Psoas muscle (tissue), 8 donors: ENCODE measurements around the gene TRMT2A. TPM values are rescaled to one million over a fixed set of nuclear protein-coding genes. Genes with fewer than 3 reads are reported as not detected.

Experiments
- ATAC-seq, 4 donors: fragments of 200-7000 bp; cut with Tn5 transposase; one replicate each; pipeline ENCODE4 v1.9.1; 2020; ENCODE audit warnings: moderate library complexity in 3 of 4, mild to moderate bottlenecking in 2 of 4
- DNase-seq, 2 donors: peaks; one replicate each; pipeline ENCODE4 v3.0.0-alpha.2; 2020
- H3K27ac ChIP-seq: fragments of 200-600 bp; one replicate; pipeline ENCODE4 v1.8.0; 2022
- H3K27me3 ChIP-seq, 3 donors: fragments of 200-600 bp in 1 of 3; one replicate each; pipeline versions ENCODE4 v1.6.1 to v1.8.0; 2013 to 2022; ENCODE audit warnings: low read length in 2 of 3, mild to moderate bottlenecking in 2 of 3, moderate library complexity in 1 of 3; ENCODE audit not compliant: insufficient read depth in 3 of 3
- H3K36me3 ChIP-seq, 2 donors: fragments of 200-600 bp in 1 of 2; one replicate each; pipeline versions ENCODE4 v1.6.1 to v1.8.0; 2013 to 2022; ENCODE audit warnings: low read depth in 1 of 2, mild to moderate bottlenecking in 1 of 2, moderate library complexity in 1 of 2; ENCODE audit not compliant: insufficient read depth in 1 of 2
- H3K4me1 ChIP-seq: fragments of 200-600 bp; one replicate; pipeline ENCODE4 v1.8.0; 2022
- H3K4me3 ChIP-seq: fragments of 200-600 bp; one replicate; pipeline ENCODE4 v1.8.0; 2022; ENCODE audit warnings: mild to moderate bottlenecking
- H3K9me3 ChIP-seq: fragments of 200-600 bp; one replicate; pipeline ENCODE4 v1.8.0; 2022
- WGBS, 3 donors: extraction: QIAGEN DNeasy Blood & Tissue Kit; methylation state at CpG; one replicate each; pipeline versions ENCODE4 v1.1.6 to v1.1.7; 2013; 5-methylcytosine and 5-hydroxymethylcytosine counted together
- intact Hi-C, 2 donors: fragments of 100-400 bp; cut with DNase I; formaldehyde crosslinking; loops; one replicate each; pipeline versions ENCODE4 v1.11.0 to v1.14.2; 2022
- polyA plus RNA-seq, 3 donors: library from polyadenylated mRNA; stranded (reverse); fragments of 200-250 nt; gene quantifications; one replicate each; pipeline ENCODE4 v1.2.3, GENCODE V29; 2013
- total RNA-seq, 4 donors: library from RNA; stranded (reverse); fragmentation: NEBNext Ultra II Directional in 2 of 4; extraction: Animal tissue kit (Norgen Biotek cat#: 25700) in 2 of 4; gene quantifications; one replicate each; pipeline versions ENCODE4 v1.2.1 to v1.2.4, GENCODE V29; 2021 to 2023
- TF ChIP-seq, protein P1 (sequence below): fragments of 200-600 bp; IDR thresholded peaks from one replicate; pipeline ENCODE4 v1.8.0; 2022; ENCODE audit warnings: antibody characterized with exemption
- donor health status: healthy with polysubstance abuse.
- donor health status: DM: no; HTN: no; CAD: no; lungs with moderate emphysema.
- donor health status: Bipolar disorder and iron deficiency.
- donor health status: healthy.
- donor health status: DM: yes; HTN: yes; CAD: no.
- donor health status: DM: no; HTN: no; CAD: no.
- donor health status: DM: no; HTN: no; CAD: no.
- donor health status: DM: yes; HTN: yes; CAD: no.

Gene TRMT2A
- total and polyA plus RNA-seq, 7 donors: 20.5 to 34.1 (median 26.7) TPM

GRCh38 chr22:20111689-20112622 is 5.1 kb downstream of the TRMT2A start:
- intact Hi-C loops: no loop called here
- ATAC-seq: no peak
- Histone ChIP-seq H3K27me3 (no peaks in the 10 kb centered on the region), H3K4me3 (no peak overlapping the region), H3K4me1 (peaks cover 19% of the 10 kb centered on the region), H3K27ac (peak overlapping the region; percentile 31), H3K36me3 (peaks cover 5 to 88% of the 10 kb centered on the region in 2 donors), H3K9me3 (no peaks in the 10 kb centered on the region)
- 50 to 59% (median 51%) methylated on average over 6 to 7 of the region's 7 CpGs for WGBS, 3 donors
- DNase-seq: peak; percentile 8 to 45
- TF ChIP-seq, protein P1, sequence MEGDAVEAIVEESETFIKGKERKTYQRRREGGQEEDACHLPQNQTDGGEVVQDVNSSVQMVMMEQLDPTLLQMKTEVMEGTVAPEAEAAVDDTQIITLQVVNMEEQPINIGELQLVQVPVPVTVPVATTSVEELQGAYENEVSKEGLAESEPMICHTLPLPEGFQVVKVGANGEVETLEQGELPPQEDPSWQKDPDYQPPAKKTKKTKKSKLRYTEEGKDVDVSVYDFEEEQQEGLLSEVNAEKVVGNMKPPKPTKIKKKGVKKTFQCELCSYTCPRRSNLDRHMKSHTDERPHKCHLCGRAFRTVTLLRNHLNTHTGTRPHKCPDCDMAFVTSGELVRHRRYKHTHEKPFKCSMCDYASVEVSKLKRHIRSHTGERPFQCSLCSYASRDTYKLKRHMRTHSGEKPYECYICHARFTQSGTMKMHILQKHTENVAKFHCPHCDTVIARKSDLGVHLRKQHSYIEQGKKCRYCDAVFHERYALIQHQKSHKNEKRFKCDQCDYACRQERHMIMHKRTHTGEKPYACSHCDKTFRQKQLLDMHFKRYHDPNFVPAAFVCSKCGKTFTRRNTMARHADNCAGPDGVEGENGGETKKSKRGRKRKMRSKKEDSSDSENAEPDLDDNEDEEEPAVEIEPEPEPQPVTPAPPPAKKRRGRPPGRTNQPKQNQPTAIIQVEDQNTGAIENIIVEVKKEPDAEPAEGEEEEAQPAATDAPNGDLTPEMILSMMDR: no peak

- DNase-seq (peak; percentile 9 to 48), ATAC-seq (peak in 2 of 4 donors; percentile 26 to 28)
- intact Hi-C loops: no loop called here
- Histone ChIP-seq H3K9me3 (no peaks in the 10 kb centered on the region), H3K27me3 (no peaks in the 10 kb centered on the region), H3K4me3 (no peak overlapping the region), H3K4me1 (peaks cover 23% of the 10 kb centered on the region), H3K27ac (peak overlapping the region; percentile 46), H3K36me3 (peaks cover 5 to 96% of the 10 kb centered on the region in 2 donors)
- TF ChIP-seq, protein P1: no peak
- WGBS, 3 donors: 54 to 58% (median 54%) methylated on average over 14 of the region's 14 CpGs
Observed at GRCh38 chr22:20111045-20111688, 5.9 kb downstream of the TRMT2A start.

GRCh38 chr22:20110359-20110985 is 6.6 kb downstream of the TRMT2A start:
- no peak overlapping the region for H3K4me3 ChIP-seq
- ATAC-seq (no peak), DNase-seq (peak; percentile 8 to 43)
- intact Hi-C loops: no loop called here
- TF ChIP-seq, protein P1: no peak
- H3K9me3 ChIP-seq: no peaks in the 10 kb centered on the region
- 71 to 79% (median 75%) methylated on average over 9 of the region's 9 CpGs for WGBS, 3 donors
- no peaks in the 10 kb centered on the region for H3K27me3 ChIP-seq
- H3K36me3 ChIP-seq: peaks cover 5 to 98% of the 10 kb centered on the region in 2 donors
- peaks cover 23% of the 10 kb centered on the region for H3K4me1 ChIP-seq
- peak overlapping the region; percentile 46 for H3K27ac ChIP-seq

GRCh38 chr22:20109411-20110358 is 7.3 kb downstream of the TRMT2A start:
- WGBS, 3 donors: 74 to 83% (median 77%) methylated on average over 23 of the region's 23 CpGs
- TF ChIP-seq, protein P1: no peak
- intact Hi-C loops: no loop called here

More at GRCh38 chr22:20109411-20110358, 7.3 kb downstream of the TRMT2A start:
- Histone ChIP-seq H3K4me3 (no peak overlapping the region), H3K9me3 (no peaks in the 10 kb centered on the region), H3K36me3 (peaks cover 5 to 100% of the 10 kb centered on the region in 2 donors), H3K27me3 (no peaks in the 10 kb centered on the region), H3K4me1 (peaks cover 26% of the 10 kb centered on the region), H3K27ac (no peak overlapping the region)
- ATAC-seq (no peak), DNase-seq (peak; percentile 12 to 54)
